ENCODE measurements around the gene GPR137. TPM values are rescaled to one million over a fixed set of nuclear protein-coding genes. Genes with fewer than 3 reads are reported as not detected.

GPR137 gene
- 32.8 to 51.3 TPM (median 49.8 TPM) in 5 replicates for total RNA-seq (2022; extraction: Qiagen RNA extraction; ENCODE audit: low read depth)

GRCh38 chr11:64284962-64285884 lies at the start of gene GPR137:
GPR137 (plus strand) TSS chr11:64285848; CDS start chr11:64286525, 677 bp downstream.

GRCh38 chr11:64240435-64241240 lies 45.0 kb upstream of the GPR137 start, which contains the start of gene FKBP2:
FKBP2 (plus strand) TSS chr11:64241095; CDS start chr11:64242388, 1,293 bp downstream.

GRCh38 chr11:64246871-64247728 lies 38.5 kb upstream of the GPR137 start, which contains the start of gene PPP1R14B:
PPP1R14B (minus strand) TSS chr11:64246943; CDS start chr11:64246673, 270 bp downstream.

GRCh38 chr11:64251016-64251752 lies 34.5 kb upstream of the GPR137 start, which contains the start of gene PLCB3:
PLCB3 (plus strand) TSS chr11:64251530; CDS start chr11:64251650, 120 bp downstream.

GRCh38 chr11:64284048-64284961 lies 1.3 kb upstream of the GPR137 start, which contains the start of gene BAD:
BAD (minus strand) TSS chr11:64284665; CDS start chr11:64284368, 297 bp downstream.

GRCh38 chr11:64291262-64291751 lies 5.7 kb downstream of the GPR137 start, which contains the start of gene KCNK4:
KCNK4 (plus strand) TSS chr11:64291302; CDS start chr11:64293019, 1,717 bp downstream.

GRCh38 chr11:64299847-64300648 lies 14.4 kb downstream of the GPR137 start, which contains the start of gene CATSPERZ:
CATSPERZ (plus strand) TSS chr11:64300358; CDS start chr11:64300411, 53 bp downstream.

GRCh38 chr11:64305075-64305690 lies 19.5 kb downstream of the GPR137 start, which contains the start of gene ESRRA:
ESRRA (plus strand) TSS chr11:64305524; CDS start chr11:64307180, 1,656 bp downstream.

GRCh38 chr11:64317325-64317960 lies 31.8 kb downstream of the GPR137 start, which contains the start of gene TRMT112:
TRMT112 (minus strand) TSS chr11:64317559; CDS start chr11:64317526, 33 bp downstream.

GRCh38 chr11:64317961-64318765 lies 32.5 kb downstream of the GPR137 start, which contains the start of gene PRDX5:
PRDX5 (plus strand) TSS chr11:64318121; CDS start chr11:64318216, 95 bp downstream.

Other genes with a start within 250 kb of the GPR137 start
- 0.05 to 0.09 TPM (median 0.08 TPM) in 4 of 5 replicates, not detected in the other for gene FLRT1, start 249.9 kb upstream of the GPR137 start, total RNA-seq (2022; extraction: Qiagen RNA extraction; ENCODE audit: low read depth)
- gene MACROD1, start 119.7 kb upstream of the GPR137 start, total RNA-seq (2022; extraction: Qiagen RNA extraction; ENCODE audit: low read depth), result 7.6 to 13.8 TPM (median 13.3 TPM) in 5 replicates
- gene STIP1, start 99.7 kb upstream of the GPR137 start, total RNA-seq (2022; extraction: Qiagen RNA extraction; ENCODE audit: low read depth), result 265 to 294 TPM (median 293 TPM) in 5 replicates
- 1.6 to 4.1 TPM (median 2.1 TPM) in 5 replicates for gene FERMT3, start 79.1 kb upstream of the GPR137 start, total RNA-seq (2022; extraction: Qiagen RNA extraction; ENCODE audit: low read depth)
- 18.6 to 27.7 TPM (median 26.4 TPM) in 5 replicates for gene TRPT1, start 59.7 kb upstream of the GPR137 start, total RNA-seq (2022; extraction: Qiagen RNA extraction; ENCODE audit: low read depth)
- 28.5 to 44.9 TPM (median 38.1 TPM) in 5 replicates for gene NUDT22, start 59.6 kb upstream of the GPR137 start, total RNA-seq (2022; extraction: Qiagen RNA extraction; ENCODE audit: low read depth)
- gene DNAJC4, start 55.3 kb upstream of the GPR137 start, total RNA-seq (2022; extraction: Qiagen RNA extraction; ENCODE audit: low read depth), result 19.4 to 21.3 TPM (median 20.1 TPM) in 5 replicates
- 35.7 to 54.5 TPM (median 51.4 TPM) in 5 replicates for gene VEGFB, start 51.3 kb upstream of the GPR137 start, total RNA-seq (2022; extraction: Qiagen RNA extraction; ENCODE audit: low read depth)
- 125 to 150 TPM (median 146 TPM) in 5 replicates for gene FKBP2, start 44.8 kb upstream of the GPR137 start, total RNA-seq (2022; extraction: Qiagen RNA extraction; ENCODE audit: low read depth)
- gene PPP1R14B, start 38.9 kb upstream of the GPR137 start, total RNA-seq (2022; extraction: Qiagen RNA extraction; ENCODE audit: low read depth), result 208 to 393 TPM (median 373 TPM) in 5 replicates
- 16.6 to 24.0 TPM (median 21.3 TPM) in 5 replicates for gene PLCB3, start 34.3 kb upstream of the GPR137 start, total RNA-seq (2022; extraction: Qiagen RNA extraction; ENCODE audit: low read depth)
- 72.9 to 105 TPM (median 99.7 TPM) in 5 replicates for gene BAD, start 1.2 kb upstream of the GPR137 start, total RNA-seq (2022; extraction: Qiagen RNA extraction; ENCODE audit: low read depth)
- 0.07 to 0.24 TPM in 2 of 5 replicates, not detected in the others for gene KCNK4, start 5.5 kb downstream of the GPR137 start, total RNA-seq (2022; extraction: Qiagen RNA extraction; ENCODE audit: low read depth)
- gene CATSPERZ, start 14.5 kb downstream of the GPR137 start, total RNA-seq (2022; extraction: Qiagen RNA extraction; ENCODE audit: low read depth), result 2.3 to 3.7 TPM (median 2.9 TPM) in 5 replicates
- 43.1 to 65.2 TPM (median 62.7 TPM) in 5 replicates for gene ESRRA, start 19.7 kb downstream of the GPR137 start, total RNA-seq (2022; extraction: Qiagen RNA extraction; ENCODE audit: low read depth)
- 399 to 480 TPM (median 435 TPM) in 5 replicates for gene TRMT112, start 31.7 kb downstream of the GPR137 start, total RNA-seq (2022; extraction: Qiagen RNA extraction; ENCODE audit: low read depth)
- 370 to 514 TPM (median 489 TPM) in 5 replicates for gene PRDX5, start 32.3 kb downstream of the GPR137 start, total RNA-seq (2022; extraction: Qiagen RNA extraction; ENCODE audit: low read depth)
- 10.8 to 13.4 TPM (median 12.2 TPM) in 5 replicates for gene CCDC88B, start 54.4 kb downstream of the GPR137 start, total RNA-seq (2022; extraction: Qiagen RNA extraction; ENCODE audit: low read depth)
- gene RPS6KA4, start 73.3 kb downstream of the GPR137 start, total RNA-seq (2022; extraction: Qiagen RNA extraction; ENCODE audit: low read depth), result 54.4 to 70.5 TPM (median 64.5 TPM) in 5 replicates

Measured in A549 treated with CpdA at 1 μM for 4 hours (cell line).